NCI-H1048 (cell line): Measurements from ENCODE around the gene SDHA.
"Not testable (repeated sequence)": the region's sequence is repeated elsewhere in the genome, so short reads cannot be mapped to it uniquely, and the experiment has no call there.

Source experiments
- DNase-seq: peaks from one replicate; lab custom pipeline; 2025; lab: John Stamatoyannopoulos, UW

SDHA gene

DNA sequence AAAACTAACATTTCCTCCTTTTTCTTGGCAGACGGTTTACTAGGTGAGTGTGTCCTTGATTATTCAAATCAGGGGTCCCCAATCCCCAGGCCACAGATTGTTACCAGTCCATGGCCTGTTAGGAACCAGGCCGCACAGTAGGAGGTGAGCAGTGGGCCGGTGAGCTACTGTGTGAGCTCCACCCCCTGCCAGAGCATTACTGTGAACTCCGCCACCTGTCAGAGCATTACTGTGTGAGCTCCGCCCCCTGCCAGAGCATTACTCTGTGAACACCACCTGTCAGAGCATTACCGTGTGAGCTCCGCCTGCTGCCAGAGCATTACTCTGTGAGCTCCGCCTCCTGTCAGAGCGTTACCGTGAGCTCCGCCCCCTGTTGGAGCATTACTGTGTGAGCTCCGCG lies 39.0 kb downstream of the SDHA start:
- DNase-seq: no peak

DNA sequence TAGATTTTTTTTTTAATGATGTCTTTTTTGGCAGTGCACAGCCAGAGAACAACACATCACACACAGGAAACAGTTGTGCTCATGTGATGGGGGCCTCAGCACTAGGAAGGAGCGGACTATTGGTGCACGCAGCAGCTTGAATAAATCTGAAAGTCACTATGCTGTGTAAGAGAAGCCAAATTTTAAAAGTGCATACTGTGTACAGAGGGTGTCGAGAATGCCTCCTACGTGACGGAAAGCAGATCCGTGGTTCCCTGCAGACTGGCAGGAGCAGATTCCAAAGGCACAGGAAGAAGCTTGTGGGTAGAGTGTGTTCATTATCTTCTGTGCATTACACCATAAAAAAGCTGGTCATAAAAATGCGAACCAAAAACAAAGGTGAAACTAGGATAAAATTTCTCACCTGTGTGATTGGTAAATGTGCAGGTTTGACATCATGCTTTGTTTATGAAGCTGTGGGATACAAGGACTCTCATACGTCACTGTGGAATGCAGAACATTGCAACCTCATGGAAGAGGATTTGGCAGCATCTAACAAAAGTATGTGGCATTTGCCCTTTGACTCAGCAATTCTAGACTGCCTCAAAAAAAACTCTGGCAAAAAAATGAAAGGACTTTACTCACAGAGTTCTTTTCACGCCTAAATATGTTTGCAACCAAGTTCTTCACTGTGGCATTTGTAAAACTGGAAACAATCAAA lies 45.3 kb downstream of the SDHA start:
- DNase-seq: not testable (repeated sequence)

DNA sequence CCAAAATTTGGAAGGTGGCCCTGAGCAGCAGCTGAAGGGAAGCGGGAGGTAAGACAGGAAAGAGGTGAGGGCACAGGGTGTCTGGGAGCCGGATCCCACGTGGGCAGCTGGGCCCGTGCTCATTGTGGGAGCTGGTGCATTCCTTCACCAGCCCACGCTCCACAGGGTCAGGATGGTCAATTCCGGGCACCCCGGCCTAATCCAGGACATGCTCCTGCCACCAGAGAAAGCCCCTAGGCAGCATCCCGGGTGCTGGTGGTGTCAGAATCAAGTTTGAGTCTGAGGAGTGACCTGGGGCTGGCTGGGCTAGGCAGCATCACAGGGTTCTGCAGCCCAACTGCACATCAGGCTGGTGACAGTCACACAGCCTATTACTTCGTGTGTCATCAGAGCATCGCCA lies 46.2 kb downstream of the SDHA start:
- DNase-seq: no peak

DNA sequence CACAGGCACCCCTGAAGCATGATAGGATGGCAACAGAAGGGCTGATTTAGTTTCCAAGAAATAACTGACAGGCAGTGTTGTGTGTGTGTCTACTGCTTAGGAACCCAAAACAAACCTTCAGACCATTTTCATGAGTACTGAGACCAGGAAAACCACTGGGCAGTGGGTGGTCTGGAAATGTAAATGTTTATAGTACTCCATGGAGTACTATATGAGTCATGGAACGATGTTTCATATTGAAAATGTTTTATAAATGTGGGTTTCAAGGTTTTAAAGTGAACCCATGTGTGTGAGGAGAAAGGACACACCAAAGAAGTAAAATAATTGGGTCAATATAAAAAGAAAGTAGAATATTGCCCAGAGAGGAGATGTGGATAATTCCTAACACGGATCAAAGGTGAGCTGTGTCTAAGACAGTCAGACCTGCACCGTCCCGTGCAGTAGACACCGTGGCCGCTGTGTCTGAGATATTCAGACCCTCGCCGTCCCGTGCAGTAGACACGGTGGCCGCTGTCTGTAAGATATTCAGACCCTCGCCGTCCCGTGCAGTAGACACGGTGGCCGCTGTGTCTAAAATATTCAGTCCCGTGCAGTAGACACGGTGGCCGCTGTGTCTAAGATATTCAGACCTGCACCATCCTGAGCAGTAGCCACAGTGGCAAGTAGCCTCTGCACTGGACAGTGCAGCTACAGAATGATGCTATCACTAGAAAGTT lies 48.3 kb downstream of the SDHA start:
- DNase-seq: not testable (repeated sequence)

DNA sequence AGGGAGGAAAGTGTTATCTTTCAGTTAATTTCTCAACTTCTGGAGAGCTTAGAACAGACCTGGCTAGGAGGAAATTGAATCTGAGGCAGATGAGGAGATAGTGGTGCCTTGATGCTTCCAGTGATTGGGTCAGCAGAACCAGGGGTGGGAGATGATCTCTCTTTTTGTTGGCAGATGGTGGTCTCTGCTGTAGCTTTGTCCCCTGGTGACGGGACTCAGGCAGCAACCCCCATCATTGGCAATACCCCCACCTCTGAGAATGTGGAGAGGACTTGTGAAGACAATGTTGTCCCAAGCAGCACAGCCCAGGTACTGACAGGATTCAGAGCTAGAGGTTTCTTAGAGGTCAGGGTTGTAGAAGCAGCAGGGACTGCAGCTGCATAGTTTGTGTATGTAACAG lies 49.6 kb downstream of the SDHA start:
- no peak for DNase-seq

DNA sequence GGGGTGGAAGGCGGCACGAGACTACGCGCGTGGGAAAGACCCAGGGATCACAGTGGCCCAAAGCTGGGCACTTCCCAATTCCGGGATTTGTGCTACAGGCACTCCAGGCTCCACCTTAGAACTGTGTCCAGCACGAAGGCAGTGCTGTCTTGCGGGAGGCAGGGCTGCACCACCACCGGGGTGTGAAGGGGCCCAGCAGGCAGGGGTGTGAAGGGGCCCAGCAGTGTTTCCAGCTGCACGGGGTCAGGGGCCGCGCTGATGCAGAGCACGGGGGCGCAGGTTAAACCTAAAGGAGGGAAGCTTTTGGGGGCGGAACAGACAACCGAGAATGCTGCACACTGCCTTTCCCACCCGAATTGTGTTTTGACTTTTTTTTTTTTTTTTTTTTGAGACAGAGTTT lies 52.2 kb downstream of the SDHA start:
- DNase-seq: no peak

DNA sequence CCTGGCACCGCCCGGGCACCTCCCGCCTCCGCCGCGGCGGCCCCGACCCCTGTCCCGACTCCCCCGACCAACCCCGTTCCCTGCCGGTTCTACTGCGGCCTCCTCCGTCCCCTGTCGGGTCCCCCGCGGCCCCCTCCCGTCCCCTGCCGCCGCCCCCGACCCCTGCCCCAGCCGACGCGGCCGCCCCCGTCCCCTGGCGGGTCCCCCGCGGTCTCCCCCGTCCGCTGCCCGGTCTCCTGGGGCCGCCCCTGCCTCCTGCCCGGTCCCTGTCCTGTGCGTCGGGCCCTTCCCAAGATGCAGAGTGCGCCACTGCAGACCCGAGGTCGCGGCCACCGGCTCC lies 53.7 kb downstream of the SDHA start:
- DNase-seq: not testable (repeated sequence)

DNA sequence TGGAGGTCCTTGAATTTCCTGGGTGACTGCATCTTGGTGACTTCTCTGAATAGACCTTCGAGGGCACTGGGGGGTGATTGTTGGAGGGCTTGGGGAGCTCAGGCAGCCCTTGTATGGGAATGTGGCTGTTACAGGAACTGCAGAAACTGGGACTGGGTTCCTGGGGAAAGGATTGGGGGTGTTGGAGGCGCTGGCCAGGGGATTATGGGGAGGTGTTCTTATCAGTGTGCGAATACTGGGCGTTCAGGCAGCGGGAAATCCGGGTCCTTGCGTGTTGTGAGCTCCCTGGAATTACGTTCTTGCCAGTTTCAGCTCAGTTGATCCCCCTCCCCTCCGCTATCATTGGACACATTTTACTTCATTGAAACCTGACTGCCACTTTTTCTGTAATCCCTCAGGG lies 55.0 kb downstream of the SDHA start:
- not testable (repeated sequence) for DNase-seq

DNA sequence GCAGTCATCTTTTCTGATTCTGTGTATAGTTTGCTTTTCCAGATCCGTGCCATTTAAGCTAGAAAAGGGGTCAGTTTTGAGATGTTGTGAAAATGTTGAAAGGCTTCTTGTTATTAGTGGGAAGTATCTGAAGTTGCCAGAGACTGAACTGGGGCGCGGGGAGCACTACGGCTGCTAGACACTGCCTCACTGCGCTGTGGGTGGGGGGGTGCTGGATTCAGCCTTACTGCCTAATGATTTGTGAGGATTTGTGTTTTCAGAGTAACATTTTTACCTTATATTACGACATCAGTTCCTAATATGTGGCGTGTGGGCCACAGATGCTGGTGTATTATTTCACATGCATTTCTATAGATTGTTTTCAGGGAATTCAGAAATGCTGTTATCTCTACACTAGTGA lies 55.4 kb downstream of the SDHA start:
- DNase-seq: not testable (repeated sequence)

DNA sequence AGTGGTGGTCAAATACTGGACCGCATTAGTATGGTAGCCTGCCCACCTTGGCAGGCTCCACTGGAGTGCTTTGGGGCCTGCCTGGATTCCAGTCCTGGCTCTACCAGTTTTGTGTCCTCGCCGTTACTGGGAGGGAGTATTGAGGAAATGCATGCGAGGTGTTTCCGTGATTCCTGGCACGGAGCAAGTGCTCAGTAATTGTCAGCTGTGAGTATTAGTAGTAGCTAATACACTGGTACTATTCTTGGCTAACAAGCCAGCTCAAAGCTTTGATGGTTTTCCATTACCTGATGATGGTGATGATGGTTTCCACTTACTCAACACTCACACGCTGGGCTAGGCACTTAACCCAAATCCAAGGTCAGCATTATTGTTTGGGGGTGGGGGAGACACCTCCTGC lies 56.2 kb downstream of the SDHA start:
- not testable (repeated sequence) for DNase-seq

DNA sequence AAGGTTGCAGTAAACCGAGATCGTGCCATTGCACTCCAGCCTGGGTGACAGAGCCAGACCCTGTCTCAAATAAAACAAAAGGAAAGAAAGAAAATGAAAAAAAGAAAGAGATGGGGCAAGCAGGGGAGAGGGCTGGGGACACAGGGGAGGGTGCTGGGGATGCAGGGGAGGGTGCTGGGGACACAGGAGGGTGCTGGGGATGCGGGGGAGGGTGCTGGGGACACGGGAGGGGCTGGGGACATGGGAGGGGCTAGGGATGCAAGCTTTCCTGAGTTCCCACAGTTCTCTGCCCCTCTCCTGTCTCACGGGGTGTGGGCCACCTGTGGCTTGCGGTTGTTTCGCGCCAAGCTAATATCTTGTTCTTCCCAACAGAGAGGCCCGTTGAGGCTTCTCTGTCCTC lies 60.5 kb downstream of the SDHA start:
- DNase-seq: no peak

DNA sequence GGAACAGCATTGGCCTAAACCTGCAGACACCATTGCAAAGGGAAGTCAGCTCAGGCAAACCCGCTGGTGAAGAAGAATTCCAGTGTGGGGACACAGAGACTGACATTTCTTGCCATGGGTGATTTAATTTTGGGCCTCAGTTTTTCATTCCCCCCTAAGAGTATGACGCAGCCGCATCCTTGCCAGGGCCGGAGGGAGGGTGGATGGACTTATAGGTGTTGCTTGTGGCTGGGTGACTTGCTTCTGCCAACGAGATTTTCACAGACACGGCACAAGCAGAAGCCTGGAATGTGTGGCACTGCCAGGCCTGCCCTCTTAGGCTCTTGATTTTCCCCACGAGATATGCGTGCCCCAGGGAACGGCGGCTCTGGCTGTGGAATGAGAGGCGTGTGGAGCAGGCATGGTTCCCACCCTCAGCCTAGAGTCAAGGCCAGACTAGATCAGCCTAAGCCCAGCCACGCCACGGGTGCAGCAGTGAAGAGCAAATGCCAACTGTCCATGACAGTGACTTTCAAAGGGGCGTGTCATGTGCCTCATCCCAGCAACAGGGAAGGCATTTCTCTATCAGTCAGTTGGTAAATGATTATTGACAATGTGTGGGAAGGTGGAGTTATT lies 61.0 kb downstream of the SDHA start:
- not testable (repeated sequence) for DNase-seq

DNA sequence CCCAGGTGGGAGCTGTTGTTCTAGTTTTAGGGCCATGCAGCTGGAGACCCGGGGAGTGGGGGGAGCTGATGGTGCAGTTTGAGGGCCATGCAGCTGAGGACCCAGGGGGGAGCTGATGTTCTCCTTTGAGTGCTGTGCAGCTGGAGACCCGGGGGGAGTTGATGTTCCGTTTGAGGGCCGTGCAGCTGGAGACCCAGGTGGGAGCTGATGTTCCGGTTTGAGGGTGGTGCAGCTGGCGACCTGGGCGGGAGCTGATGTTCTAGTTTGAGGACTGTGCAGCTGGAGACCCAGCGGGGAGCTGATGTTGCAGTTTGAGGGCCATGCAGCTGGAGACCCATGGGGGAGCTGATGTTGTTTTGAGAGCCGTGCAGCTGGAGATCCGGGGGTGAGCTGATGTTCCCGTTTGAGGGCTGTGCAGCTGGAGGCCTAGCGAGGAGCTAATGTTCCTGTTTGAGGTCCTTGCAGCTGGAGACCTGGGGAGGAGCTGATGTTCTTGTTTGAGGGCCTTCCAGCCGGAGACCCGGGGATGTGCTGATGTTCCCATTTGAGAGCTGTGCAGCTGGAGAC lies 68.0 kb downstream of the SDHA start:
- DNase-seq: no peak

DNA sequence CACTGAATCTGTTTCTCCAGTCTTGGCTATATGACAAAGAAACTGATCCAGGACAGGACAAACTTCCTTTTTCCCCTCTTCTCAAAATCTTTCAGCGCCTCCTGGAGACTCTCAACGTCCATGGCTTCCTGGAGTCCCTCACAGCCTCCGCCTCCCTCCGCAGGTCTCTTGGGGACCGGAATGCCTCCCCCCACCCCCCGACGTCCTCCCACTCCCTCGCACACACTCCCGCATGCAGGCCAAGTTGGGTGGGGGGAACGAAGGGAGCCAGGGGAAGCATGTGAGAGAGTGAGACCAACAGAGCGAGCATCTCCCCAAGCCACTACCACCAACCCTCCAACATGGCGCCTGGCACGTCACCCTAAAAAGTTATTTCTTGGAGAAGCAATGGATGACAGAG lies 72.1 kb downstream of the SDHA start:
- DNase-seq: not testable (repeated sequence)

DNA sequence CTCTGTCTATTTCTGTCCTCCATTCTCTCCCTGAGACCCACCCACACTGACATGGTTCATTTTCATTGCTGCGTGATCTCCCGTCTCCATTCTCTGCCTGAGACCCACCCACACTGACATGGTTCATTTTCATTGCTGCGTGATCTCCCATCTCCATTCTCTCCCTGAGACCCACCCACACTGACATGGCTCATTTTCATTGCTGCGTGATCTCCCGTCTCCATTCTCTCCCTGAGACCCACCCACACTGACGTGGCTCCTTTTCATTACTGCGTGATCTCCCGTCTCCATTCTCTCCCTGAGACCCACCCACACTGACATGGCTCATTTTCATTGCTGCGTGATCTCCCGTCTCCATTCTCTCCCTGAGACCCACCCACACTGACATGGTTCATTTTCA lies 73.2 kb downstream of the SDHA start:
- DNase-seq: not testable (repeated sequence)

DNA sequence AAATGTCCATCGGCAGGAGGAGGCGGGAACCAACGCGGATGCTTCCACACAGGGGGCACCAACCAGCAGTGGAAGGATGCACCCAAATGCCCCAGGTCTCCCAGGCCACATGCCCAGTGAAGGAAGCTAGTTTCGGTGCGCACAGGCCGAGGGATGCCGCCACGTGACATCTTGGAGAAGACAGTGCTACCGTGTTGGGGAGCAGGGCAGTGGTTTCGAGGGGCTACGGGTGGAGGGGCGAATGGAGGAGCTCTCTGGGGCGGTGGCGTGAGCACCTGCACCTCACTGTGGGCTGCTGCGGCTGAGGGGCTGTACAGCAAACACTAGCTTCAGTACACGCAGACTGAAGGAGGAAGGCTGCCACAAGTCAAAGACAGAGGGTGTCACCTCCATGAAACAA lies 76.7 kb downstream of the SDHA start:
- not testable (repeated sequence) for DNase-seq

DNA sequence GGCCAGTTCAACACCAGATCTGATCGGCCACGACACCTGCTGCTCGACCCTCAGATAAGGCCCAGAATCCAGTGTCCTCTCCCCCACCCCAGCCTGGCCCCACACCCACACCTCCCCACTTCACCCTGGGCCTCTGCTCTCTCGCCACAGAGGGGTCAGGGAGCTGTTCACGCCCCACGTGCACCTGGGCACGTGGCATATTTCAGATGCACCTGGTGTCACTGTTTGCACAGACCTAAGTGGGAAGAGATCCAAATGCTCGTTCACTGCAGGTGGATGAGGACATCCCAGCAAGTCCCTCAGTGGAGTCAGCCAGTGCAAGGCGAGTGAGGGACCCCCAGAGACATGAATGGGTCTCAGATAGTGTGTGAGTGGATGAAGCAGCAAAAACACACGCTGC lies 78.1 kb downstream of the SDHA start:
- DNase-seq: not testable (repeated sequence)

DNA sequence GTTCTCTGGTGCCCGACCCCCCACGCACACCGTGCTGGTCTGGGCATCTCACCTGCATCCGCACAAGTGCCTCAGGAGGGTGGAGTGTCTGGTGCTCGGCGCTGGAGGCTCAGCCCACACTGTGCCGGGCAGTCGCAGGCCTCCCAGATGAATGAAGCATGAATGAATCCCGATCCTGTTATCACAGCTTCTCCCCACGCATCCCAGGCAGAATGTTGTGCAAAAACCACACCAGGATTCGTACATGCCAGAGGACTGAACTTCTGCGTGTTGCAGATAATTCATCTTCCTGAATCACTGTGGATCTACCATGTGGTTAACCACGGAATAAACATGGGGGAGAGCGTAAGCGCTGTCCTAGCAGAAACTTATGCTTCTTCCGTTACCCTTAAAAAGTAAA lies 78.8 kb downstream of the SDHA start:
- DNase-seq: not testable (repeated sequence)

DNA sequence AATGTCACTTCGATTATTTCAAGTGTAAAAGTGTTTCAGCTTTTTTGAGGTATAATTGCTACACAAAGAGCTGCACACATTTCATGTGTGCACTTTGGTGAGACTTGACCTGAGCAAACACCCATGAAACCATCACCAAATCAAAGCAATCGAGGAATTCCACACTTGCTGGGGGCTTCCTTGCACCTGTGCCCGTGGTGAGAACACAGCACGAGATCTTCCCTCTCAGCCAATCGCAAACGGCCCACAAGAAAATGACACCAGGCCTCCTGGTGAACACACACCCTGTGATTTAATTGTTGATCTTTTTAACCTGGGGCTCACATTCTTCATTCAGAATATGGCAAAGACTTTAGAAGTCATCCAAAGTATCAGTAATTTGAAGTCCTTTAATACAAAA lies 79.3 kb downstream of the SDHA start:
- DNase-seq: not testable (repeated sequence)

DNA sequence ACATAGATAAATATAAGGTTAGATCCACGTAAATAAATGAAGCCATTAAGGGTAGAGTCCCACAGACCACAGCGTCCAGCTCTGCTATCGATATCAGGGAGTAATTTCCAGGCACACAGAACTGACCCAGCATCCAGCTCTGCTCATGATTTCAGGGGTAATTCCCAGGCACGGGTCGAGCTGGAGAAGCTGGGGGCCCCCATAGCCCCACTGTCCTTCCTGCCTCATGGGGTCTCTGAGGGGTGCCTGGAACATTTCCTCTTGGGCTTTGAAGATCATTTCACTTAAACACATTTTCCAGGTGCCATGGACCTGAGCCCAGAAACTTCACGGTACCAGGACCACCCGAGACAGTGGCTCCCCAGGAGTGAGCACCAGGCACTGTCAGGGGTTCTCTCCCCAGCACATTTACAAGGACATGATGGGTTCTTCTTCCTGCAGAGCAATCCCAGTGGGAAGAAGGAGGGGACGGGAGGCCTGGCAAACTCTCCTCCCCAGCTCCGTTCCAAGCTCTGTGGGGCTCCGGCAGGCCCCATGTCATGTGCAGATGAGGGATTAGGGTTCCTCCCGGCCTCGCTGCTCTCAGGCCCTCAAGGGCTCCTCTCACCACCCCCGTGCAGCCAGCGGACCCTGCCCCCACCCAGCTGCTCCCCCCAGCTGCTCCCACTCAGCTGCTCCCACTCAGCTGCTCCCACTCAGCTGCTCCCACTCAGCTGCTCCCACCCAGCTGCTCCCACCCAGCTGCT lies 80.0 kb downstream of the SDHA start:
- not testable (repeated sequence) for DNase-seq

DNA sequence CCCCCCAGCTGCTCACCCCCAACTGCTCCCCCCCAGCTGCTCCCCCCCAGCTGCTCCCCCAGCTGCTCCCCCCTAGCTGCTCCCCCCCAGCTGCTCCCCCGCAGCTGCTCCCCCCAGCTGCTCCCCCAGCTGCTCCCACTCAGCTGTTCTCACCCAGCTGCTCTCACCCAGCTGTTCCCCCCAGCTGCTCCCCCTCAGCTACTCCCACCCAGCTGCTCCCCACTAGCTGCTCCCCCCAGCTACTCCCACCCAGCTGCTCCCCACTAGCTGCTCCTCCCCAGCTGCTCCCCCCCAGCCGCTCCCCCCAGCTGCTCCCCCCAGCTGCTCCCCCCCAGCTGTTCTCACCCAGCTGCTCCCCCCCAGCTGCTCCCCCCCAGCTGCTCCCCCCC lies 80.6 kb downstream of the SDHA start:
- DNase-seq: no peak

DNA sequence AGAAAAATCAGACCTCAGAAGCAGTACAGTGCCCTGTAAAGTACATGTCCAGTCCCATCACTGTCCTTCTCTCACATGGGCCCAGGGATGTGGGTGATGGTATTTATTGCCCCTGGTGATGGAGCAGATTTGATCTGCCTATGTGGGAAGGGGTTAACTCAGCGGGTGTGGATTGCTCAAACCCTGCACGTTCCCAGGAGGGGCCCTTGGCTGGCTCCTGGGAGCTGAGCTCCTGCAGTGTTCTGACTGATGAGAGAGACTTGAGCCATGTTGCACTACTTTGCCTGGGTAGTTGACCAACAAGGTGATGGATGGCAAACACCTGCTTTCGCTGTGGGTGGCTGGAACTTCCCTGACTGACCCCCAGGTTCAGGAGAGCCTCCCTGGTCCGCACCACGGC lies 81.8 kb downstream of the SDHA start:
- DNase-seq: not testable (repeated sequence)
